Tibial nerve (tissue), 4 donors: ENCODE results near the gene SPACA9.

ENCODE experiments used
- CTCF ChIP-seq, 5 experiments: fragments of 200-600 bp in 3 of 5; fragments of 450-650 bp in 2 of 5; sonication (generic) in 3 of 5; IDR thresholded peaks; one replicate each; pipeline ENCODE4 v1.5.1; 2016 to 2019; ENCODE audit warnings: antibody characterized with exemption in 5 of 5, mild to moderate bottlenecking in 3 of 5, moderate library complexity in 2 of 5
- EP300 ChIP-seq, 2 donors: sonication (generic); formaldehyde crosslinking; IDR thresholded peaks; one replicate each; pipeline ENCODE4 v1.6.1; 2017; ENCODE audit warnings: antibody characterized with exemption in 2 of 2, mild to moderate bottlenecking in 1 of 2
- POLR2A ChIP-seq, 2 donors: fragments of 450-650 bp; IDR thresholded peaks; one replicate each; pipeline ENCODE4 v1.6.1; 2017; ENCODE audit warnings: antibody characterized with exemption in 2 of 2, mild to moderate bottlenecking in 2 of 2, moderate library complexity in 2 of 2

DNA sequence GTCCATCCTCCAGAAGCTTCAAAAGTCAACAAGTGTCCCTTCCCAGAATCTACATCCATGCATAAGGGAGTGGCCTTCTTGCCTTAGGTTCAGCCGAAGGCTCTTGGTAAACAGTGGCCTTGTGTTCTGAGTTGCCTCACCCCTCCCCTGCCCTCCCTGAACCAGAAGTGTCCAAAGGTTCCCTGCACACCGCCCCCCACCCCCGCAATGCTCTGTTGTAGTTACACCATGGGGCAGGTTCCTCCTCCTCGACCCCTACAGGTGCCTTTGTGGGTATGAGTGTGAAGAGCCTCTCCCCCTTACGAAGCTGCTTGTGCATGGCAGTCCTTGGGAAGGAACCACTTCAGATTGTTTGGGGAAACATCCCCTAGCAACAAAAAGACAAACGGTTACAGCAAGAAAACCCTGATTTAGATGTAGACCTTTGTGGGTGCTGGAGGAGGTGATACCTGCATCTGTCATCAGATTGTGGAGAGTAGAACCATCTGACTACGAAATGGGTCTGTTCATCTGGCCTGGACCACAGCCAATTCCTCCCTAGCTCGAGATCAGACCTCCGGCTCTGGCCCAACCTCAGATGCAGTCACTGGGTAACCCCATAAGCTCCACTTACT, 7.1 kb downstream of the SPACA9 start:
- TF ChIP-seq CTCF (IDR thresholded peaks at IDR 0.05) (no peak), POLR2A (IDR thresholded peaks at IDR 0.05) (no peak), EP300 (IDR thresholded peaks at IDR 0.05) (no peak)
